GM12875 (cell line): ENCODE results near the gene USP17L30.
"Not testable (repeated sequence)": the region's sequence is repeated elsewhere in the genome, so short reads cannot be mapped to it uniquely, and the experiment has no call there.

ENCODE experiments used
- H3K4me3 ChIP-seq: one replicate; pipeline ENCODE4 v1.5.1; 2011; ENCODE audit warnings: low read depth, low read length, control low read depth
- CTCF ChIP-seq: IDR thresholded peaks from 2 replicates; pipeline ENCODE4 v1.5.1; 2011; ENCODE audit warnings: low read depth, mild to moderate bottlenecking, control low read depth, inconsistent platforms, low read length, moderate library complexity, borderline replicate concordance; ENCODE audit not compliant: insufficient read depth

Gene USP17L30

GRCh38 chr4:9362829-9363228 lies at the start of gene USP17L30:
USP17L30 (plus strand) TSS chr4:9363129; CDS start chr4:9363129, 0 bp downstream.
- not testable (repeated sequence) for H3K4me3 ChIP-seq

GRCh38 chr4:9324191-9324590 lies 38.7 kb upstream of the USP17L30 start:
- not testable (repeated sequence) for H3K4me3 ChIP-seq

- not testable (repeated sequence) for H3K4me3 ChIP-seq
Measured at GRCh38 chr4:9324865-9325264, 38.1 kb upstream of the USP17L30 start, which contains the start of gene USP17L24. USP17L24 (plus strand) TSS chr4:9325165; CDS start chr4:9325165, 0 bp downstream.

- not testable (repeated sequence) for H3K4me3 ChIP-seq
Measured at GRCh38 chr4:9329611-9330010, 33.3 kb upstream of the USP17L30 start, which contains the start of gene USP17L25. USP17L25 (plus strand) TSS chr4:9329911; CDS start chr4:9329911, 0 bp downstream.

GRCh38 chr4:9334358-9334757 lies 28.6 kb upstream of the USP17L30 start, which contains the start of gene USP17L26:
USP17L26 (plus strand) TSS chr4:9334658; CDS start chr4:9334658, 0 bp downstream.
- not testable (repeated sequence) for H3K4me3 ChIP-seq

- H3K4me3 ChIP-seq, result not testable (repeated sequence)
Measured at GRCh38 chr4:9339103-9339502, 23.8 kb upstream of the USP17L30 start, which contains the start of gene USP17L5. USP17L5 (plus strand) TSS chr4:9339403; CDS start chr4:9339403, 0 bp downstream.

- not testable (repeated sequence) for H3K4me3 ChIP-seq
Measured at GRCh38 chr4:9343848-9344247, 19.1 kb upstream of the USP17L30 start, which contains the start of gene USP17L27. USP17L27 (plus strand) TSS chr4:9344148; CDS start chr4:9344148, 0 bp downstream.

- not testable (repeated sequence) for H3K4me3 ChIP-seq
Measured at GRCh38 chr4:9348593-9348992, 14.3 kb upstream of the USP17L30 start, which contains the start of gene USP17L28. USP17L28 (plus strand) TSS chr4:9348893; CDS start chr4:9348893, 0 bp downstream.

- H3K4me3 ChIP-seq, result not testable (repeated sequence)
Measured at GRCh38 chr4:9350866-9351265, 12.1 kb upstream of the USP17L30 start.

- H3K4me3 ChIP-seq, result not testable (repeated sequence)
Measured at GRCh38 chr4:9353338-9353737, 9.6 kb upstream of the USP17L30 start, which contains the start of gene USP17L29. USP17L29 (plus strand) TSS chr4:9353638; CDS start chr4:9353638, 0 bp downstream.

- H3K4me3 ChIP-seq, result not testable (repeated sequence)
Measured at GRCh38 chr4:9379881-9380280, 17.0 kb downstream of the USP17L30 start.

GRCh38 chr4:9381012-9381534 lies 18.1 kb downstream of the USP17L30 start:
- H3K4me3 ChIP-seq, result not testable (repeated sequence)

GRCh38 chr4:9384126-9384525 lies 21.2 kb downstream of the USP17L30 start:
- no peak overlapping the region for H3K4me3 ChIP-seq
- no peak for TF ChIP-seq CTCF

GRCh38 chr4:9389001-9389400 lies 26.1 kb downstream of the USP17L30 start:
- not testable (repeated sequence) for H3K4me3 ChIP-seq

- H3K4me3 ChIP-seq, result not testable (repeated sequence)
Measured at GRCh38 chr4:9405774-9406173, 42.8 kb downstream of the USP17L30 start.

GRCh38 chr4:9406491-9406890 lies 43.6 kb downstream of the USP17L30 start:
- not testable (repeated sequence) for H3K4me3 ChIP-seq
